Peyer's patch (tissue), 4 donors: ENCODE data around the gene SHC4.
A peak's percentile ranks its signal among the peaks of the same experiment; 100 is the strongest.

ENCODE experiments used
- POLR2A ChIP-seq, 2 donors: fragments of 450-650 bp; IDR thresholded peaks; one replicate each; pipeline ENCODE4 v1.5.1; 2017; ENCODE audit warnings: antibody characterized with exemption in 2 of 2, mild to moderate bottlenecking in 2 of 2, moderate library complexity in 2 of 2
- TF ChIP-seq, protein P1 (sequence below), 6 experiments: fragments of 450-650 bp in 4 of 6; fragments of 200-600 bp in 2 of 6; sonication (generic) in 1 of 6; IDR thresholded peaks; one replicate each; pipeline ENCODE4 v1.5.1; 2017 to 2019; ENCODE audit warnings: antibody characterized with exemption in 6 of 6, mild to moderate bottlenecking in 3 of 6, moderate library complexity in 1 of 6

DNA sequence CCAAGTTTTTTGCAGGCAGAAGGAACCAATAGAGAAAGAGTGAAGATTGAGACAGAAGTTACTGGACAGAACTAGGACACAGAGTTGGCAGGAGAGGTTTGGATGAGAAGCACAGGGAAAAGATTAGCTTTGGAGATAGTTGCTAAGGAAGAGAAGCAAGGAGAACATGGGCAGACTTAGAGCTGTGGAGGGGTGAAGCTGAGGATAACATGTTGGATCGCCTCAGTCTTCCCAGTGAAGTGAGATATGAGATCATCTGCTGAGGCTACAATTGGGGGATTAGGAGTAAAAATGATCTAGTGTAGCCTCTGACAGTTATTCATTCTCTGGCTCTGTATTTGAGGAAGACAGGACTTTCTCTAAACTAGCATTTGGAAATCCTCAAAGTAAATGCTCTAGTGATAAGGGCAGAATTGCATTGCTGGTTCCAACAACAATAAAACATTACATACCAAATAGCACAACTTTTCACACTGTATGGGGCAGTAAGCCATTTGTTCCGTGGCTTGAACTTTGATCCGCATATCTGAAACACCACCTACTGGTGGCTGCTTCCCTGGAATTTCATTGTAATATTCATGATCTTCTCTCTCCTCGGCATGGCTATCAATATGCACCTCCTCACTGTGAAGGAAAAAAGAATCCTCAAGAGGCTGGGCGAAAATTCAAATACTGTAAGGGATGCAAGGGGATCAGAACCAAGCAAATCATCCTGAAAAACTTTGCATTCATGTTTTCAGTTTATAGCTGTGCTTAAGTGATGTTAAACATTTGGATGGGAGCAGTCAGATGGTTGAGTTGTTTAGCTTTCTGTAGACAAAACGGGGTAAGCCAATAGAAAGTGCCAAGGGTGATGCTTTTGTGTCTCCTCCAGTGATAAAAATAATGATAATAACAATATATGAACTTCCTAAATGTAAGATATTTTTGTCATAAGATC lies 107.9 kb downstream of the SHC4 start:
- no peak for TF ChIP-seq POLR2A (IDR thresholded peaks at IDR 0.05)
- TF ChIP-seq, protein P1, sequence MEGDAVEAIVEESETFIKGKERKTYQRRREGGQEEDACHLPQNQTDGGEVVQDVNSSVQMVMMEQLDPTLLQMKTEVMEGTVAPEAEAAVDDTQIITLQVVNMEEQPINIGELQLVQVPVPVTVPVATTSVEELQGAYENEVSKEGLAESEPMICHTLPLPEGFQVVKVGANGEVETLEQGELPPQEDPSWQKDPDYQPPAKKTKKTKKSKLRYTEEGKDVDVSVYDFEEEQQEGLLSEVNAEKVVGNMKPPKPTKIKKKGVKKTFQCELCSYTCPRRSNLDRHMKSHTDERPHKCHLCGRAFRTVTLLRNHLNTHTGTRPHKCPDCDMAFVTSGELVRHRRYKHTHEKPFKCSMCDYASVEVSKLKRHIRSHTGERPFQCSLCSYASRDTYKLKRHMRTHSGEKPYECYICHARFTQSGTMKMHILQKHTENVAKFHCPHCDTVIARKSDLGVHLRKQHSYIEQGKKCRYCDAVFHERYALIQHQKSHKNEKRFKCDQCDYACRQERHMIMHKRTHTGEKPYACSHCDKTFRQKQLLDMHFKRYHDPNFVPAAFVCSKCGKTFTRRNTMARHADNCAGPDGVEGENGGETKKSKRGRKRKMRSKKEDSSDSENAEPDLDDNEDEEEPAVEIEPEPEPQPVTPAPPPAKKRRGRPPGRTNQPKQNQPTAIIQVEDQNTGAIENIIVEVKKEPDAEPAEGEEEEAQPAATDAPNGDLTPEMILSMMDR (IDR thresholded peaks at IDR 0.05), result peak in 5 of 6 experiments; percentile 13 to 70 (median 60)
